Measurements from ENCODE around the gene GRIK4. TPM values are rescaled to one million over a fixed set of nuclear protein-coding genes. Genes with fewer than 3 reads are reported as not detected.
"Not testable (repeated sequence)": the region's sequence is repeated elsewhere in the genome, so short reads cannot be mapped to it uniquely, and the experiment has no call there.

Gene GRIK4
- total RNA-seq, 1 donor from 2014 or later: not detected

DNA sequence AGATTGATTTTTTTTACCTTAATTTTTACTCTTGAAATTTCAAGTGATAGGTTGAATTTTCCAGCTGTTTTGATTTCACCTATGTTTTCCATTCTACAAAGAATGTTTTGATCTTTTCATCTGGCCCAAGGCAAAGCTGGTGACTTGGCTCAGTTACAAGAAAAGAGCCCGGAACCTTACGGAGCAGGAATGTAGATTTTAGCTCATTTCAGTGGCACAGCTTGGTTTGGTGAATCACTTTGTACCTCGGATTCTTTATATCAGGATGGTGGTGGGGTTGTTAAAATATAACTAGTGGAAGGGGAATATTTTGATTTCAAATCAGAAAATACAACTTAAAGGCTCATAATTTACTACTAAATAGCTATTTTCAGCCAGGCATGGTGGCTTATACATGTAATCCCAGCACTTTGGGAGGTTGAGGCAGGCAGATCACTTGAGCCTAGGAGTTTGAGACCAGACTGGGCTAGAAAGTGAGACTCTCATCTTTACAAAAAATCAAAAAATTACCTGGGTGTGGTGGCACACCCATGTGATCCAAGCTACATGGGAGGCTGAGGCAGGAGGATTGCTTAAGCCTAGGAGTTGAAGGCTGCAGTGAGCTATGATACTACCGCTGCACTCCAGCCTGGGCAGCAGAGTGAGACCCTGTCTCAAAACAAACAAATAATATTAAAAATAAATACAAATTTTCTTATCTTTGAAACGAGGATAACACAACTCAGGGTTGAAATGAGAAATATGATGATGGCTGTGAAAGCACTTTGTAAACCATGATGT is 9.4 kb upstream of the GRIK4 start:
- no peak for DNase-seq (ENCODE audit: low spot score in 2 of 2)
- H3K4me1 ChIP-seq: no peaks in the 10 kb centered on the region
- H3K4me3 ChIP-seq: no peak overlapping the region
- H3K9me3 ChIP-seq: no peaks in the 10 kb centered on the region
- H3K36me3 ChIP-seq: no peaks in the 10 kb centered on the region
- TF ChIP-seq, protein P1, sequence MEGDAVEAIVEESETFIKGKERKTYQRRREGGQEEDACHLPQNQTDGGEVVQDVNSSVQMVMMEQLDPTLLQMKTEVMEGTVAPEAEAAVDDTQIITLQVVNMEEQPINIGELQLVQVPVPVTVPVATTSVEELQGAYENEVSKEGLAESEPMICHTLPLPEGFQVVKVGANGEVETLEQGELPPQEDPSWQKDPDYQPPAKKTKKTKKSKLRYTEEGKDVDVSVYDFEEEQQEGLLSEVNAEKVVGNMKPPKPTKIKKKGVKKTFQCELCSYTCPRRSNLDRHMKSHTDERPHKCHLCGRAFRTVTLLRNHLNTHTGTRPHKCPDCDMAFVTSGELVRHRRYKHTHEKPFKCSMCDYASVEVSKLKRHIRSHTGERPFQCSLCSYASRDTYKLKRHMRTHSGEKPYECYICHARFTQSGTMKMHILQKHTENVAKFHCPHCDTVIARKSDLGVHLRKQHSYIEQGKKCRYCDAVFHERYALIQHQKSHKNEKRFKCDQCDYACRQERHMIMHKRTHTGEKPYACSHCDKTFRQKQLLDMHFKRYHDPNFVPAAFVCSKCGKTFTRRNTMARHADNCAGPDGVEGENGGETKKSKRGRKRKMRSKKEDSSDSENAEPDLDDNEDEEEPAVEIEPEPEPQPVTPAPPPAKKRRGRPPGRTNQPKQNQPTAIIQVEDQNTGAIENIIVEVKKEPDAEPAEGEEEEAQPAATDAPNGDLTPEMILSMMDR (IDR thresholded peaks at IDR 0.05): no peak
- intact Hi-C loops (cut with DNase I): no loop called here
- no peaks in the 10 kb centered on the region for H3K27me3 ChIP-seq
- H3K27ac ChIP-seq: no peak overlapping the region

DNA sequence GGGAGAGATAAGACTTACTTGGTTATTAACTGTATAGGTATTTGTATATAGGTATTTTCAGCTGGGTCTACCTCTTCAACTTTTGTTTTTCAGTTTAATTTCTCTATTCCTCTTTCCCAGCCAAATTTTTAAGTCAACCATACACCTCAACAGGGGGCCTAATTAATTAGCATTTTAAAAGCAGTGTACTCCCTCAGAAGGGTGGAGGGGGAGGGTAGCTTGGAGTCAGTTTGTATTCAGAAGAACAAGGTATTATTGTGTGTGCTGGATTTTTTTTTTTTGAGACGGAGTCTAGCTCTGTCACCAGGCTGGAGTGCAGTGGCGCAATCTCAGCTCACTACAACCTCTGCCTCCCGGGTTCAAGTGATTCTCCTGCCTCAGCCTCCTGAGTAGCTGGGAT is 8.0 kb upstream of the GRIK4 start:
- H3K9me3 ChIP-seq; intact Hi-C loops (cut with DNase I); H3K36me3 ChIP-seq; H3K4me1 ChIP-seq; H3K27ac ChIP-seq; DNase-seq (ENCODE audit: low spot score in 2 of 2); H3K27me3 ChIP-seq; H3K4me3 ChIP-seq: not testable (repeated sequence)

DNA sequence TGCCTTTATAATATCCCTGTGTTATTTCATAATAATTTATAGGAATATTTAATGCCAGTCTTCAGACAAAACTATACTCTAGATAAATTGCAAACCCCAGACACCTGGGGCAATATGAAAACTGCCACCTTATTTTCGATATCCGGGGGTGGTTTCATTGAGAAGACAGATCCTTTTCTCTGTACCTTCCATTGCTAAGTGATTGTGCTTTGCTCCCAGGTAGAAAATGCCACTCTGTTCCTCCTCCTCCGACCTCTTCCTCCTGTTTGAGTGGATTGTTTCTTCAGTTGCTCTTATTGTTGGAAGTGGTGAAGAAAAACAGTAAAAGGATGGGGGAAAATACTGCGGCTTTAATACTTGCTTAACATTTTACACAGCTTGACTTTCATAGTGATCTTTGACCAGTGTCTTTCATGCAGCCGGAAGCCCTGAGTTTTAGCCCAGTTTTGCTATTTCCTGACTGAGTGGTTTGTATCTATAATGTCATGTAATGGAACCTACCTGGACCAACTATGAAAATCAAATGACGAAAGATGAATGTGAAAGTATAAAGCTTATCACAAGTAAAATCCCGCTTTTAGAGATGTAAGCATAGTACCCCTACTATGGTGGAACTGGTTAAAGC is 5.6 kb upstream of the GRIK4 start:
- Histone ChIP-seq H3K27ac (no peak overlapping the region), H3K27me3 (no peaks in the 10 kb centered on the region), H3K36me3 (no peaks in the 10 kb centered on the region), H3K4me3 (no peak overlapping the region), H3K9me3 (no peaks in the 10 kb centered on the region), H3K4me1 (no peaks in the 10 kb centered on the region)
- intact Hi-C loops (cut with DNase I): no loop called here
- DNase-seq (ENCODE audit: low spot score in 2 of 2): no peak
- TF ChIP-seq, protein P1 (IDR thresholded peaks at IDR 0.05): no peak

DNA sequence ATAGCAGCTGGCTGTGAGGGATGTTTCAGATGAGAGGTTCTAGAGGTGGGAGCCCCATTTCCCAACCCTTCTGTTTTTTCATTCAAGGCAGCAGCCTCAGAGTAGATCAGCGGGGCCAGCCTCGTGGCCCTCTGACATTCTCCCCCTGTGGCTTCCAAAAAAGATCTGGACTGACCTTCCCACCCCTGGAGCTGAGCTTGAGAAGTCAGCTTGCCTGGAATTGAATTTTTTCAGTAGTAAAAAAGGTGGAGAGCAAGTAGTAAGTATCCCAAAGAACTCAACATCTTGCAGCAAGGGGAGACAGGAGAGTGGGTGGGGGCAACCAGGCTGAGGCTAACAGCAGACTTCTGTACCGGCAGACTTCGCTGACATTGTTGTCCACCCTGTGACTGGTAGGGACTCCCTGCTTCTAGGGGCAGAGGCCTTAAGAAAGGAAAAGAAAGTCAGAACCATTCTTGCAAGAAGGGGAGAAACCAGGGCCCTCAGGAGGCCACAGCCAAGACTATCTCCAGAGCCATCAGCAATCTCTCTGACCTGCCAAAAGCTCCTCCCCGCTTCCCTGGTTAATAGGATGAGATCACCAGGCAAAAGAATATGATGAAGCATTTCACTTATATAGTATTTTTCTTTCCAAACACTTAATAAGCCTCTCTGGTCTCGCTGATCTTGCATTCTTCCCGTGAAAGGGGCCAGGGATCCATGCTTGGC is 2.0 kb upstream of the GRIK4 start:
- intact Hi-C loops (cut with DNase I): loop anchor here (5.0 kb wide), 2 partner anchors 598 to 688 kb away; no protein-coding TSS in a partner anchor
- no peak for DNase-seq (ENCODE audit: low spot score in 2 of 2)
- TF ChIP-seq, protein P1 (IDR thresholded peaks at IDR 0.05): no peak

DNA sequence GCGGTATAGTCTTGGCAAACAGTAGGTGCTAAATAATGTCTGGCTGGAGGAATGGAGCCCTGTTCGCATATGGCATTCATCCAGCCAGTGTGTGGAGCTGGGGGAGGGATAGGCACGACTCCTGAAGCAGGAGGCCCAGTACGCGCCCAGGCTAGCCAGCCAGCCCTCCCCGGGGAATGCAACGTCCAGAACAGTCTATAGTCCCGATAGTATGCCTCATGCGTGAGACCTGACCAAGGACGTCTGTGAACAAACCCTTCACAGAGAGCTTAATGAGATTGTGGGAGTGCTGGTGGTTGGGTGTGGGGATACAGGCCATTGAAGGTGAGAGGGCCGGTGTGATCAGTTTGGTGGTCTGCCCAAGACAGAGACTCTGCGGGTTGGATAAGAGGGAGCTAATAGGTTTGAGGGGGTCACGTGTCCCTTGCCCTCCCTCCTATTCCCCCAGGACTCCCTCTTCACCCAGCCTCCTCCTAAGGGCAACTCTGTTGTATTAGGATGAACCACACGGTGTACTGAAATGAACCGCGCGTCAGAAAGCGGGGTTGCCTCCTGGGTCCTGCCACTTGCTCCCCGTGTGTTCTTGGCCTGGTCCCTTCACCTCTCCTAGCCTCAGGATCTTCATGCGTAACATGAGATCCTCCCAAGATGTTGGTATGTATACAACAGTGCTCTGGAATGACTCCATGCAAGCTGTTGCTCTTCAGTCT is 987 bp upstream of the GRIK4 start:
- peak overlapping the region in 1 of 2 donors; percentile 67 for H3K4me3 ChIP-seq
- no peaks in the 10 kb centered on the region for H3K27me3 ChIP-seq
- intact Hi-C loops (cut with DNase I): loop anchor here (1.0 to 5.0 kb wide), 4 partner anchors 175 to 687 kb away; no protein-coding TSS in a partner anchor

More for the DNA sequence above, 2.0 kb upstream of the GRIK4 start:
- Histone ChIP-seq H3K36me3 (no peaks in the 10 kb centered on the region), H3K9me3 (no peaks in the 10 kb centered on the region), H3K27me3 (no peaks in the 10 kb centered on the region), H3K27ac (no peak overlapping the region), H3K4me1 (no peaks in the 10 kb centered on the region), H3K4me3 (no peak overlapping the region)

More for the DNA sequence above, 987 bp upstream of the GRIK4 start:
- no peaks in the 10 kb centered on the region for H3K4me1 ChIP-seq
- H3K36me3 ChIP-seq: no peaks in the 10 kb centered on the region
- no peak overlapping the region for H3K27ac ChIP-seq
- DNase-seq (ENCODE audit: low spot score in 2 of 2): no peak
- no peaks in the 10 kb centered on the region for H3K9me3 ChIP-seq
- TF ChIP-seq, protein P1 (IDR thresholded peaks at IDR 0.05): no peak
